Measurements from ENCODE around the gene SNPH. TPM values are rescaled to one million over a fixed set of nuclear protein-coding genes. Genes with fewer than 3 reads are reported as not detected.
"Not testable (repeated sequence)": the region's sequence is repeated elsewhere in the genome, so short reads cannot be mapped to it uniquely, and the experiment has no call there.

SNPH gene
- total RNA-seq, 6 donors from 2014 or later: 1.0 to 17.3 (median 2.4) TPM

DNA sequence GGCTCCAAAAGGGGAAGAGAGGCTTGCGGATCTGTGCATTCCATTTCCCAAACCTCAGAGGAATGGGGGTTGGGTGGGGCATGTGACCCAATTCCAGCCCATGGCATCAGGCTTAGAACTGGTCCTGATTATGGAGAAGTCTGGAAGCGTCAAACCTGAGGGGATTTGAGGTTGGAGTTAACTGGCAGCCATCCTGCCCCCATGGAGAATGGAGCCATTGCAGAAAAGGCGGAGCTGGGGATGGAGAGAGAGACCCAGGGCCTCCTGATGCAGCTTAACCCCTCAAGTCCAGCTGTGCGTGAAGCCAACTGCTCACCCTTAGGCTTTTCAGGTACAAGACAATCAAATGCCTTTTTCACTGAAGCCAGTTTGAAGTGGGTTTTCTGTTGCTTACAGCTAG, 72.7 kb downstream of the SNPH start:
- DNase-seq (peak in 1 of 2 donors; percentile 15), ATAC-seq (ENCODE audit: low FRiP score in 2 of 2) (no peak)
- TF ChIP-seq EP300 (IDR thresholded peaks at IDR 0.05) (no peak), POLR2AphosphoS5 (IDR thresholded peaks at IDR 0.05) (no peak), POLR2A (IDR thresholded peaks at IDR 0.05) (no peak)
- TF ChIP-seq, protein P1, sequence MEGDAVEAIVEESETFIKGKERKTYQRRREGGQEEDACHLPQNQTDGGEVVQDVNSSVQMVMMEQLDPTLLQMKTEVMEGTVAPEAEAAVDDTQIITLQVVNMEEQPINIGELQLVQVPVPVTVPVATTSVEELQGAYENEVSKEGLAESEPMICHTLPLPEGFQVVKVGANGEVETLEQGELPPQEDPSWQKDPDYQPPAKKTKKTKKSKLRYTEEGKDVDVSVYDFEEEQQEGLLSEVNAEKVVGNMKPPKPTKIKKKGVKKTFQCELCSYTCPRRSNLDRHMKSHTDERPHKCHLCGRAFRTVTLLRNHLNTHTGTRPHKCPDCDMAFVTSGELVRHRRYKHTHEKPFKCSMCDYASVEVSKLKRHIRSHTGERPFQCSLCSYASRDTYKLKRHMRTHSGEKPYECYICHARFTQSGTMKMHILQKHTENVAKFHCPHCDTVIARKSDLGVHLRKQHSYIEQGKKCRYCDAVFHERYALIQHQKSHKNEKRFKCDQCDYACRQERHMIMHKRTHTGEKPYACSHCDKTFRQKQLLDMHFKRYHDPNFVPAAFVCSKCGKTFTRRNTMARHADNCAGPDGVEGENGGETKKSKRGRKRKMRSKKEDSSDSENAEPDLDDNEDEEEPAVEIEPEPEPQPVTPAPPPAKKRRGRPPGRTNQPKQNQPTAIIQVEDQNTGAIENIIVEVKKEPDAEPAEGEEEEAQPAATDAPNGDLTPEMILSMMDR (IDR thresholded peaks at IDR 0.05): no peak
- peaks cover 31 to 48% (median 46%) of the 10 kb centered on the region in 4 donors for H3K4me1 ChIP-seq
- H3K4me3 ChIP-seq: no peak overlapping the region
- peak overlapping the region in 3 of 4 donors; percentile 70 to 96 (median 81) for H3K27ac ChIP-seq
- H3K9me3 ChIP-seq: no peaks in the 10 kb centered on the region
- 89 to 90% methylated on average over 4 of the region's 4 CpGs for WGBS, 2 donors
- no peaks in the 10 kb centered on the region for H3K36me3 ChIP-seq
- no peaks in the 10 kb centered on the region for H3K27me3 ChIP-seq

DNA sequence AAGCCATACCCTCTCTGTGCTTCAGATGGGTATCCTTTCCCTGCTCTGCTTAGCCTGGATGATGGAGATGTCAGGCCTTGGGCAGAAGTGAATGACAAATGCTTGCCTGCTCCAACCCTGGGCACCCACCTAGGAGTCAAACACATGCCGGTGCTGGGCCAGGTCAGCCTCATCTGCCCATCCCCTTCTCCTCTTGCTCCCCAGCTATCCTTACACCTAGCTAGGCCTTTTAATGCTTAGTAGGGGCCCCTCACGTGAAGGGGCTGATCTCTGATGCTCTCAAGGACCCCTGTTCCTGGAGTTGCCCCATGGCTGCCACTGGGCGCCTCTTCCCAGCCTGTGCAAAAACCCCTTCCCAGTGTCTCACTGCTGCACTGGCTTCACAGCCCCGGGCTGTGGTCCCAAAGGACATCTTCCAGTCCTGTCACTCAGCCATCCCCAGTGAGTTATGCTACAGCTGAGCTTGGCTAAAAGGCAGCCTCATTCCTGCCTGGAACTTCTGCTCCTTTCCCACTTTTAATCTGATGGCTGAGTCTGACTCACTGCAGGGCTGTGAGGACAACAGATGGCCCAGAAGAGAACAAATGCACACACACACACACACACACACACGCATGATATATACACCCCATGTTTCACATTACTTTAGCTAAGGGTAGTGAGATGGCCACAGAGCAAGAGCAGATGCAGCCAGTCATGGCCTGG, 75.6 kb downstream of the SNPH start:
- Histone ChIP-seq H3K9me3 (no peaks in the 10 kb centered on the region), H3K4me3 (no peak overlapping the region), H3K27me3 (no peaks in the 10 kb centered on the region), H3K4me1 (peaks cover 14 to 21% (median 20%) of the 10 kb centered on the region in 4 donors), H3K27ac (peak overlapping the region in 1 of 4 donors; percentile 37), H3K36me3 (no peaks in the 10 kb centered on the region)
- TF ChIP-seq POLR2A (IDR thresholded peaks at IDR 0.05): no peak
- no peak for TF ChIP-seq POLR2AphosphoS5 (IDR thresholded peaks at IDR 0.05)
- no peak for TF ChIP-seq EP300 (IDR thresholded peaks at IDR 0.05)
- TF ChIP-seq, protein P1 (IDR thresholded peaks at IDR 0.05): no peak
- 76 to 92% methylated on average over 4 to 5 of the region's 5 CpGs for WGBS, 2 donors
- DNase-seq (peak in 1 of 2 donors; percentile 8), ATAC-seq (ENCODE audit: low FRiP score in 2 of 2) (no peak)

DNA sequence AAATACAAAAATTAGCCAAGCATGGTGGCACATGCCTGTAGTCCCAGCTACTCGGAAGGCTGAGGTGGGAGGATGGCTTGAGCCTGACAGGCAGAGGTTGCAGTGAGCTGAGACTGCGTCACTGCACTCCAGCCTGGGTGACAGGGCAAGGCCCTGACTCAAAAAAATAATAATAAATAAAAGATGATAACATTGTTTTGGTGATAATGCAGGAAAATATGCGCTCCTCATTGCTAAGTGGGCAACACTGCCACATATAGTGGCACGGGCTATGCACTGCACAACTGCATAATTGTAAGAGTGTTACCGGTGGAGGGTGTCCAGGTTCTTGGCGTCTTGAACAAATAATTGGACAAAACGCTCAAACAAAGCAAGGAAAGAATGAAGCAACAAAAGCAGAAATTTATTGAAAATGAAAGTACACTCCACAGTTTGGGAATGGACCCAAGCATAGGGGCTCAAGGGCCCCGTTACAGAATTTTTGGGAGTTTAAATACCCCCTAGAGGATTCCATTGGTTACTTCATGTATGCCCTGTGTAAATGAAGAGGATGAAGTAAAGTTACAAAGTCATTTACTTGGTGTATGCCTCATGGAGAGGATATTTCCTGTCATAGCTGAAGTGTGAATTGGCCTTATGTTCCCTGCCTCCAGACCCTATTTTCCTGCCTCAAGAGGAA, 77.5 kb downstream of the SNPH start:
- TF ChIP-seq, protein P1 (IDR thresholded peaks at IDR 0.05): peak in 1 of 6 experiments; percentile 10
- WGBS, 2 donors: 78 to 80% methylated on average over 8 of the region's 8 CpGs
- H3K36me3 ChIP-seq; H3K9me3 ChIP-seq; H3K4me1 ChIP-seq; DNase-seq; H3K27ac ChIP-seq; H3K4me3 ChIP-seq; ATAC-seq (ENCODE audit: low FRiP score in 2 of 2); H3K27me3 ChIP-seq: not testable (repeated sequence)

DNA sequence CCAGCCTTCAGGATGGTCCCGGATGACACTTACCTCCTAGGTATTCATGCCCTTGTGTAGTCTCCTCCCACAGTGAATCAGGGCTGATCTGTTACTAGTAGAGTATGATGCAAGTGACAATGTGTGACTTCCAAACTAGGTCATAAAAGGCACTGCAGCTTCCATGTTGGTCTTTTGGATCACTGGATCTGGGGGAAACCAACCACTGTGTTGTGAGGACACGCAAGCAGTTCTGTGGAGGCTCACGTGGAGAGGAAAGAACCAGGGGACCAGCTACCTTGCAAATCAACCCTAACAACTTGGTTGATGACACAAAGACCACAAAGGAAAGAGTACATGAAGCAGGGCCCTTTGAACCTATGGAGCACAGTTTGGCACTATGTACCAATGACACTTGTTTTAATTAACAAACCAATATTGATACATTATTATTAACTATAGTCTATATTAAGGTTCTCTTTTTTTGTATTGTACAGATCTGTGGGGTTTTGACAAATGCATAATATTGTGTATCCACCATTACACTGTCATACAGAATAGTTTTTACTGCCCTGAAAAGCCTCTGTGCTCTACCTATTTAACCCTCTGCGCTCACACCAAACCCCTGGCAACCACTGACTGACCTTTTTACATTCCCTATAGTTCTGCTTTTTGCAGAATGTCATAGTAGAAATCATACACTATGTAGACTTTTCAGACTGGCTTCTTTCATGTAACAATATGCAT, 79.1 kb downstream of the SNPH start:
- WGBS, 2 donors: 95% methylated on average over 4 of the region's 4 CpGs
- TF ChIP-seq EP300 (IDR thresholded peaks at IDR 0.05): no peak
- no peak for TF ChIP-seq POLR2A (IDR thresholded peaks at IDR 0.05)
- TF ChIP-seq, protein P1 (IDR thresholded peaks at IDR 0.05): no peak

More for the DNA sequence above, 79.1 kb downstream of the SNPH start:
- Histone ChIP-seq H3K4me1 (peaks cover 0 to 8% (median 4%) of the 10 kb centered on the region in 4 donors), H3K36me3 (no peaks in the 10 kb centered on the region), H3K4me3 (no peak overlapping the region), H3K9me3 (no peaks in the 10 kb centered on the region), H3K27me3 (peaks cover 0 to 2% (median 0%) of the 10 kb centered on the region in 4 donors), H3K27ac (no peak overlapping the region)
- DNase-seq (no peak), ATAC-seq (ENCODE audit: low FRiP score in 2 of 2) (no peak)

All from upper lobe of left lung (tissue), 6 donors.